CD4-positive, alpha-beta T cell (primary cell): ENCODE measurements around the gene UQCRQ. TPM values are rescaled to one million over a fixed set of nuclear protein-coding genes. Genes with fewer than 3 reads are reported as not detected.

Experiments used
- ATAC-seq: fragments of 200-7000 bp; cut with Tn5 transposase; one replicate; pipeline ENCODE4 v1.10.0; 2022; ENCODE audit warnings: mild to moderate bottlenecking; ENCODE audit not compliant: poor library complexity
- CTCF ChIA-PET: fragments of 350-600 bp; sonication (Branson Sonifier 250); formaldehyde crosslinking; loops from one replicate; lab custom pipeline; 2021; ENCODE audit warnings: antibody characterized with exemption, inconsistent platforms; lab: Charles Lee
- POLR2A ChIA-PET: fragments of 350-600 bp; sonication (Branson Sonifier 250); formaldehyde crosslinking; loops from one replicate; lab custom pipeline; 2021; ENCODE audit warnings: antibody characterized with exemption, inconsistent platforms; lab: Charles Lee
- DNase-seq, 14 experiments: peaks; one replicate each; pipeline ENCODE4 v3.0.0-alpha.2; 2013 to 2020; ENCODE audit warnings: mixed read lengths in 2 of 14
- H3K27ac ChIP-seq, 2 donors: one replicate each; pipeline versions ENCODE4 v1.5.1 to v1.7.0; 2013; ENCODE audit warnings: low read length in 2 of 2, low read depth in 1 of 2, mild to moderate bottlenecking in 1 of 2
- H3K27me3 ChIP-seq, 2 experiments: 1 replicate in 1 of 2; 2 replicates in 1 of 2; pipeline versions ENCODE4 v1.6.1 to v1.7.0; 2013; ENCODE audit warnings: low read length in 2 of 2, control low read depth in 1 of 2, mild to moderate bottlenecking in 1 of 2, moderate library complexity in 1 of 2; ENCODE audit not compliant: insufficient read depth in 2 of 2, control insufficient read depth in 1 of 2
- H3K36me3 ChIP-seq: one replicate; pipeline ENCODE4 v1.6.1; 2013; ENCODE audit warnings: low read length, control low read depth; ENCODE audit not compliant: insufficient read depth
- H3K4me1 ChIP-seq: one replicate; pipeline ENCODE4 v1.6.1; 2013; ENCODE audit warnings: low read length, control low read depth; ENCODE audit not compliant: insufficient read depth
- H3K4me3 ChIP-seq: one replicate; pipeline ENCODE4 v1.5.1; 2013; ENCODE audit warnings: mild to moderate bottlenecking, low read length, moderate library complexity
- H3K9me3 ChIP-seq, 2 experiments: 1 replicate in 1 of 2; 2 replicates in 1 of 2; pipeline versions ENCODE4 v1.6.1 to v1.7.0; 2013; ENCODE audit warnings: low read length in 2 of 2, mild to moderate bottlenecking in 2 of 2, control low read depth in 1 of 2, moderate library complexity in 1 of 2; ENCODE audit not compliant: control insufficient read depth in 1 of 2, insufficient read depth in 1 of 2
- H3K27ac Mint-ChIP-seq: one replicate; pipeline ENCODE4 v1.8.0; 2020; ENCODE audit warnings: mixed read lengths
- H3K27me3 Mint-ChIP-seq: one replicate; pipeline ENCODE4 v1.8.0; 2021; ENCODE audit warnings: mixed read lengths
- H3K36me3 Mint-ChIP-seq: one replicate; pipeline ENCODE4 v1.8.0; 2021; ENCODE audit warnings: low read depth, mixed read lengths
- H3K4me1 Mint-ChIP-seq: one replicate; pipeline ENCODE4 v1.8.0; 2021; ENCODE audit warnings: low read depth, mixed read lengths
- H3K4me3 Mint-ChIP-seq: one replicate; pipeline ENCODE4 v1.8.0; 2020; ENCODE audit warnings: mild to moderate bottlenecking, mixed read lengths
- H3K9me3 Mint-ChIP-seq: one replicate; pipeline ENCODE4 v1.8.0; 2020; ENCODE audit warnings: mixed read lengths
- intact Hi-C, 2 experiments: fragments of 100-400 bp; cut with DNase I in 1 of 2; cut with micrococcal nuclease in 1 of 2; formaldehyde crosslinking; loops; one replicate each; pipeline versions ENCODE4 v1.15.1 to v1.9.0; 2023 to 2025; cut with DNase I, micrococcal nuclease
- total RNA-seq, 174 experiments: library from RNA in 2 of 174; stranded (reverse) in 2 of 174; gene quantifications; one replicate each; pipeline ENCODE4 v1.2.3 and lab custom pipeline; 2021 to 2026
- TF ChIP-seq, protein P1 (sequence below): fragments of 200-600 bp; IDR thresholded peaks from one replicate; pipeline ENCODE4 v1.8.0; 2022; ENCODE audit warnings: antibody characterized with exemption, mild to moderate bottlenecking

The UQCRQ gene
- total RNA-seq, 2 experiments from 2014 or later: 119 to 132 TPM

DNA sequence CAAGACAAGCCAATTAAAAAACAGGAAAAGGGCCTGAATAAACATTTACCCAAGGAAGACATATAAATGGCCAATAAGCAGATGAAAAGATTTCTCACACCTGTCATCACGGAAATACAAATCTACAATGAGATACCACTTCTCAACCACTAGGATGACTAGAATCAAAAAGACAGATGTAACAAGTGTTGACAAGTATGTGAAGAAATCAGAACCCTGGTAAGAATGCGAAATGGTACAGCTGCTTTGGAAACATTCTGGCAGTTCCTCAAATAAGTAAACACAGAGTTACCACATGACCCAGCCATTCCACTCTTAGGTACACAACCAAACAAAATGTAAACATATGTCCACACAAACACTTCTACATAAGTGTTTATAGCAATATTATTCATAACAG is 39.5 kb downstream of the UQCRQ start:
- H3K4me3 Mint-ChIP-seq: no peak overlapping the region
- H3K4me1 Mint-ChIP-seq: peaks cover 37% of the 10 kb centered on the region
- no peak overlapping the region for H3K27ac Mint-ChIP-seq
- no peak overlapping the region for H3K4me3 ChIP-seq
- ChIA-PET POLR2A (interaction anchor here (1.5 kb wide), 1 partner anchor 146 kb away, joined by 3 read pairs; the partner anchor contains the start of gene HSPA4), CTCF (no interaction called here)
- H3K9me3 Mint-ChIP-seq: no peaks in the 10 kb centered on the region
- peaks cover 75% of the 10 kb centered on the region for H3K36me3 Mint-ChIP-seq
- intact Hi-C loops: no loop called here
- no peaks in the 10 kb centered on the region for H3K4me1 ChIP-seq
- no peaks in the 10 kb centered on the region for H3K9me3 ChIP-seq
- no peak overlapping the region for H3K27ac ChIP-seq
- DNase-seq (no peak), ATAC-seq (no peak)
- H3K36me3 ChIP-seq: peaks cover 30% of the 10 kb centered on the region
- H3K27me3 Mint-ChIP-seq: no peaks in the 10 kb centered on the region
- no peaks in the 10 kb centered on the region for H3K27me3 ChIP-seq
- TF ChIP-seq, protein P1, sequence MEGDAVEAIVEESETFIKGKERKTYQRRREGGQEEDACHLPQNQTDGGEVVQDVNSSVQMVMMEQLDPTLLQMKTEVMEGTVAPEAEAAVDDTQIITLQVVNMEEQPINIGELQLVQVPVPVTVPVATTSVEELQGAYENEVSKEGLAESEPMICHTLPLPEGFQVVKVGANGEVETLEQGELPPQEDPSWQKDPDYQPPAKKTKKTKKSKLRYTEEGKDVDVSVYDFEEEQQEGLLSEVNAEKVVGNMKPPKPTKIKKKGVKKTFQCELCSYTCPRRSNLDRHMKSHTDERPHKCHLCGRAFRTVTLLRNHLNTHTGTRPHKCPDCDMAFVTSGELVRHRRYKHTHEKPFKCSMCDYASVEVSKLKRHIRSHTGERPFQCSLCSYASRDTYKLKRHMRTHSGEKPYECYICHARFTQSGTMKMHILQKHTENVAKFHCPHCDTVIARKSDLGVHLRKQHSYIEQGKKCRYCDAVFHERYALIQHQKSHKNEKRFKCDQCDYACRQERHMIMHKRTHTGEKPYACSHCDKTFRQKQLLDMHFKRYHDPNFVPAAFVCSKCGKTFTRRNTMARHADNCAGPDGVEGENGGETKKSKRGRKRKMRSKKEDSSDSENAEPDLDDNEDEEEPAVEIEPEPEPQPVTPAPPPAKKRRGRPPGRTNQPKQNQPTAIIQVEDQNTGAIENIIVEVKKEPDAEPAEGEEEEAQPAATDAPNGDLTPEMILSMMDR: no peak

DNA sequence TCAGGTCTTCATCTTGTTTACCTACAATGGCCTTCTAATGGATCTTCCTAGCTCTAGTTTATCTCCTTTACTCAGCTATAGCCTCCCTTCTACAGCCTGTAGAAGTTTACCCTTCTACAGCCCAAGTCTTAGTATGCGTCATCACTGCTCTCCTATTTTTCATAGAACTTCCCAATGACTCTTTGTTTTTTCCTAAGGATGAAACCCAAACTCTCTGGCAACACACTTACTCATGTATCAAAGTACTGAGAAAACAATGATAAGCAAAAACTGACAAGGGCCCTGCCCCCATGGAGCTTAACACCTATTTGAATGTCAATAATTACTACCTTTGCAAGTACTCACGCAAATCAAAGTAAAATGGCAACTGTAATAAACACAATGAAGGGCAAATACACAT is 40.7 kb downstream of the UQCRQ start:
- no peak overlapping the region for H3K27ac ChIP-seq
- intact Hi-C loops: no loop called here
- no peak for ATAC-seq
- Mint-ChIP-seq H3K9me3 (no peaks in the 10 kb centered on the region), H3K36me3 (peaks cover 79% of the 10 kb centered on the region), H3K27ac (no peak overlapping the region), H3K4me1 (peaks cover 44% of the 10 kb centered on the region), H3K27me3 (no peaks in the 10 kb centered on the region), H3K4me3 (no peak overlapping the region)
- no peaks in the 10 kb centered on the region for H3K27me3 ChIP-seq
- H3K4me1 ChIP-seq: no peaks in the 10 kb centered on the region
- TF ChIP-seq, protein P1: no peak
- H3K4me3 ChIP-seq: no peak overlapping the region
- no peaks in the 10 kb centered on the region for H3K9me3 ChIP-seq
- ChIA-PET CTCF (no interaction called here), POLR2A (no interaction called here)
- peaks cover 31% of the 10 kb centered on the region for H3K36me3 ChIP-seq
- no peak for DNase-seq

DNA sequence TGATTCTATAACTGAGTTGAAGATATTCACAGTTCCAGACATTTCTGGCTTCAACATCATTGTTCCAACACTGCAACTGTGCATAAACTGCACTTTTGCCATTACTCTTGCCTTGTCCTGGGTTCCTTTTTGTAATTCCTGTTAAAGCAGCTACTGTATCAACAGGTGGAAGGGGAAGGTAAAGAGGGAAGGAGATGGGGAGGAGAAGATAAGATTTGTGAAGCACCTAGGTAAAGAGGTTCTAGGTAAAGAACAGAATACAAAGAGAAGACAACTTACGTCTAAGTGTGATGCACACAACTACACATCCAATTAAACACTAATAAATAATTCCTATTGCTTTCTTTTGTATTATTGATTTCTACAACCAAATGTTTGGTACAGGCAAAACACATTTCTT is 43.3 kb downstream of the UQCRQ start:
- Mint-ChIP-seq H3K36me3 (peaks cover 75% of the 10 kb centered on the region), H3K4me3 (no peak overlapping the region), H3K27me3 (no peaks in the 10 kb centered on the region), H3K4me1 (peaks cover 39% of the 10 kb centered on the region), H3K9me3 (no peaks in the 10 kb centered on the region), H3K27ac (no peak overlapping the region)
- Histone ChIP-seq H3K27ac (no peak overlapping the region), H3K4me1 (no peaks in the 10 kb centered on the region), H3K9me3 (no peaks in the 10 kb centered on the region), H3K4me3 (no peak overlapping the region), H3K27me3 (no peaks in the 10 kb centered on the region), H3K36me3 (peaks cover 23% of the 10 kb centered on the region)
- ATAC-seq (no peak), DNase-seq (no peak)
- intact Hi-C loops: no loop called here
- ChIA-PET CTCF (no interaction called here), POLR2A (no interaction called here)
- TF ChIP-seq, protein P1: no peak
